Measurements from ENCODE around the gene GRIN2C.
"Not testable (repeated sequence)": the region's sequence is repeated elsewhere in the genome, so short reads cannot be mapped to it uniquely, and the experiment has no call there.

The GRIN2C gene

GRCh38 chr17:74878658-74879057, 19.0 kb upstream of the GRIN2C start:
- no peak for DNase-seq

GRCh38 chr17:74877592-74878548, 18.2 kb upstream of the GRIN2C start:
- DNase-seq = no peak

GRCh38 chr17:74875977-74876593, 16.4 kb upstream of the GRIN2C start:
- DNase-seq = no peak

- DNase-seq = no peak
Measured at GRCh38 chr17:74875155-74875976, 15.7 kb upstream of the GRIN2C start.

GRCh38 chr17:74874615-74875037, 14.9 kb upstream of the GRIN2C start:
- DNase-seq = no peak

GRCh38 chr17:74873874-74874614, 14.4 kb upstream of the GRIN2C start:
- DNase-seq = no peak

GRCh38 chr17:74873037-74873873, 13.6 kb upstream of the GRIN2C start:
- DNase-seq = peak; percentile 100

GRCh38 chr17:74872313-74873036, 12.8 kb upstream of the GRIN2C start, which contains the start of gene FDXR:
Gene FDXR (minus strand): TSS chr17:74872994. CDS start chr17:74872944, 50 bp downstream.
- DNase-seq = peak; percentile 27

- DNase-seq = no peak
Measured at GRCh38 chr17:74871356-74872076, 11.8 kb upstream of the GRIN2C start.

- no peak for DNase-seq
Measured at GRCh38 chr17:74870512-74870911, 10.8 kb upstream of the GRIN2C start.

- not testable (repeated sequence) for DNase-seq
Measured at GRCh38 chr17:74870028-74870427, 10.3 kb upstream of the GRIN2C start.

- no peak for DNase-seq
Measured at GRCh38 chr17:74868908-74869255, 9.2 kb upstream of the GRIN2C start.

- no peak for DNase-seq
Measured at GRCh38 chr17:74868251-74868907, 8.7 kb upstream of the GRIN2C start.

- no peak for DNase-seq
Measured at GRCh38 chr17:74866198-74866835, 6.6 kb upstream of the GRIN2C start.

GRCh38 chr17:74865504-74866197, 6.0 kb upstream of the GRIN2C start:
- DNase-seq = peak; percentile 35

- DNase-seq = peak; percentile 74
Measured at GRCh38 chr17:74864866-74865395, 5.2 kb upstream of the GRIN2C start.

- no peak for DNase-seq
Measured at GRCh38 chr17:74864297-74864865, 4.7 kb upstream of the GRIN2C start.

Data from RPMI8226 (cell line).